Ecto neural progenitor cell (in vitro differentiated cells): ENCODE data around the gene ATXN7L1.
A peak's percentile ranks its signal among the peaks of the same experiment; 100 is the strongest.
"Not testable (repeated sequence)": the region's sequence is repeated elsewhere in the genome, so short reads cannot be mapped to it uniquely, and the experiment has no call there.

Experiments used
- DNase-seq: peaks from one replicate; pipeline ENCODE4 v3.0.0-alpha.2; 2018; ENCODE audit warnings: low spot score

Gene ATXN7L1

GRCh38 chr7:105861224-105861623 is 15.2 kb downstream of the ATXN7L1 start:
- DNase-seq: no peak

GRCh38 chr7:105860793-105861192 is 15.6 kb downstream of the ATXN7L1 start:
- DNase-seq: no peak

- no peak for DNase-seq
Measured at GRCh38 chr7:105857009-105857952, 19.1 kb downstream of the ATXN7L1 start.

GRCh38 chr7:105854498-105854897 is 21.9 kb downstream of the ATXN7L1 start:
- DNase-seq: no peak

- DNase-seq: no peak
Measured at GRCh38 chr7:105853931-105854419, 22.4 kb downstream of the ATXN7L1 start.

GRCh38 chr7:105851064-105851463 is 25.3 kb downstream of the ATXN7L1 start:
- DNase-seq: no peak

GRCh38 chr7:105849122-105849855 is 27.1 kb downstream of the ATXN7L1 start:
- no peak for DNase-seq

GRCh38 chr7:105846404-105846803 is 30.0 kb downstream of the ATXN7L1 start:
- no peak for DNase-seq

GRCh38 chr7:105844681-105845080 is 31.7 kb downstream of the ATXN7L1 start:
- DNase-seq: not testable (repeated sequence)

GRCh38 chr7:105841866-105842265 is 34.5 kb downstream of the ATXN7L1 start:
- DNase-seq: no peak

GRCh38 chr7:105840981-105841749 is 35.2 kb downstream of the ATXN7L1 start:
- no peak for DNase-seq

GRCh38 chr7:105839266-105839665 is 37.1 kb downstream of the ATXN7L1 start:
- no peak for DNase-seq

GRCh38 chr7:105838627-105839231 is 37.7 kb downstream of the ATXN7L1 start:
- DNase-seq: no peak

- no peak for DNase-seq
Measured at GRCh38 chr7:105837765-105838626, 38.4 kb downstream of the ATXN7L1 start.

GRCh38 chr7:105835441-105835840 is 41.0 kb downstream of the ATXN7L1 start:
- DNase-seq: no peak

- no peak for DNase-seq
Measured at GRCh38 chr7:105831824-105832535, 44.4 kb downstream of the ATXN7L1 start.

- no peak for DNase-seq
Measured at GRCh38 chr7:105831302-105831620, 45.1 kb downstream of the ATXN7L1 start.

- DNase-seq: peak; percentile 14
Measured at GRCh38 chr7:105830405-105831301, 45.7 kb downstream of the ATXN7L1 start.

- DNase-seq: no peak
Measured at GRCh38 chr7:105829681-105830322, 46.6 kb downstream of the ATXN7L1 start.
